OCI-LY3 (cell line): Measurements from ENCODE around the gene EML1.

ENCODE experiments used
- CTCF ChIP-seq: fragments of 200-600, 300-600 bp; sonication (generic); IDR thresholded peaks from 2 replicates; pipeline ENCODE4 v1.5.1; 2014; ENCODE audit warnings: antibody characterized with exemption, low read length, low read depth
- EZH2phosphoT487 ChIP-seq: fragments of 200-600 bp; shearing (Covaris generic); IDR thresholded peaks from 2 replicates; pipeline ENCODE4 v1.6.1; 2018; ENCODE audit warnings: antibody characterized with exemption, mixed run types, low read depth

- TF ChIP-seq EZH2phosphoT487 (no peak), CTCF (no peak)
These were observed 182.8 kb downstream of the EML1 start for GRCh38 chr14:99976021-99976420.
